ENCODE data around the gene SLC25A53. TPM values are rescaled to one million over a fixed set of nuclear protein-coding genes. Genes with fewer than 3 reads are reported as not detected.

Gene SLC25A53
- total and polyA plus RNA-seq, 2 of the 4 experiments (the other 2 are of a cell fraction) = 3.7 to 5.9 TPM

GRCh38 chrX:104084534-104085277, 72.1 kb downstream of the SLC25A53 start:
- dilution Hi-C loops (cut with HindIII; ENCODE audit: low sequenced_read_pairs, unreplicated experiment) (no loop called here), intact Hi-C loops (cut with micrococcal nuclease) (no loop called here), in situ Hi-C loops (cut with MboI; ENCODE audit: low sequenced_read_pairs) (no loop called here)
- ATAC-seq (ENCODE audit: low read depth) (no peak), DNase-seq (no peak)
- Histone ChIP-seq H3K14ac (replicated peaks; ENCODE audit: low read depth, low read length) (no peak overlapping the region), H4K5ac (ENCODE audit: low read depth, low read length) (no peak overlapping the region), H2AK5ac (ENCODE audit: low read depth, low read length) (no peak overlapping the region), H3K4me1 (ENCODE audit: control insufficient read depth, insufficient read depth, low read length) (no peaks in the 10 kb centered on the region), H3K27ac (ENCODE audit: insufficient read depth, low read length) (no peak overlapping the region), H2AFZ (replicated peaks; ENCODE audit: low read length, poor library complexity) (no peak overlapping the region), H2BK20ac (ENCODE audit: low read depth, low read length) (no peak overlapping the region), H4K8ac (ENCODE audit: low read depth in 2 of 2, low read length in 2 of 2) (no peak overlapping the region), H3K9me3 (ENCODE audit: control insufficient read depth, insufficient read depth, low read length) (no peaks in the 10 kb centered on the region), H3K23ac (ENCODE audit: low read depth, low read length) (no peak overlapping the region), H2AK9ac (replicated peaks; ENCODE audit: low read depth, low read length, poor library complexity) (no peak overlapping the region), H4K20me1 (ENCODE audit: insufficient read depth, low read length) (no peaks in the 10 kb centered on the region), H2BK15ac (ENCODE audit: low read depth, low read length) (no peak overlapping the region), H2BK5ac (ENCODE audit: low read depth, low read length, poor library complexity, severe bottlenecking) (no peak overlapping the region), H2BK120ac (ENCODE audit: low read depth, low read length) (no peak overlapping the region), H3K27me3 (ENCODE audit: control insufficient read depth, insufficient read depth, low read length) (peaks cover 2% of the 10 kb centered on the region), H3K9ac (ENCODE audit: low read depth, low read length) (no peak overlapping the region), H3K4me2 (ENCODE audit: low read depth, low read length) (no peak overlapping the region), H3K4ac (ENCODE audit: low read depth, low read length) (no peak overlapping the region), H3K36me3 (ENCODE audit: control insufficient read depth, insufficient read depth, low read length) (no peaks in the 10 kb centered on the region), H3K79me1 (ENCODE audit: low read depth in 1 of 2, low read length in 2 of 2) (no peaks in the 10 kb centered on the region), H3K18ac (ENCODE audit: low read depth, low read length) (no peak overlapping the region), H4K91ac (ENCODE audit: insufficient read depth, low read depth, low read length) (no peak overlapping the region), H3K4me3 (ENCODE audit: insufficient read depth, low read depth, low read length) (no peak overlapping the region), H3K9me1 (ENCODE audit: insufficient read depth, low read length) (no peaks in the 10 kb centered on the region), H3K56ac (ENCODE audit: extremely low read depth, insufficient read depth, low read length) (no peak overlapping the region)
- TF ChIP-seq RAD21 (IDR thresholded peaks at IDR 0.05; ENCODE audit: low read length) (no peak), MXI1 (IDR thresholded peaks at IDR 0.05; ENCODE audit: borderline replicate concordance, low read depth, low read length) (no peak), MAZ (IDR thresholded peaks at IDR 0.05; ENCODE audit: borderline replicate concordance, low read depth, low read length) (no peak), CEBPB (IDR thresholded peaks at IDR 0.05; ENCODE audit: low read depth, low read length) (no peak), NFE2L2 (IDR thresholded peaks at IDR 0.05; ENCODE audit: low read depth, low read length) (no peak), POLR2A (IDR thresholded peaks at IDR 0.05; ENCODE audit: low read depth, low read length) (no peak), CTCF (conservative IDR thresholded peaks at IDR 0.05; ENCODE audit: low read depth, low read length) (no peak), RFX5 (IDR thresholded peaks at IDR 0.05; ENCODE audit: low read depth, low read length) (no peak), MAFK (IDR thresholded peaks at IDR 0.05; ENCODE audit: low read depth, low read length) (no peak), RCOR1 (IDR thresholded peaks at IDR 0.05; ENCODE audit: insufficient replicate concordance, low read length) (no peak), CHD1 (IDR thresholded peaks at IDR 0.05; ENCODE audit: low read depth, low read length) (no peak), FOS (IDR thresholded peaks at IDR 0.05; ENCODE audit: low read depth, low read length) (no peak), SMC3 (IDR thresholded peaks at IDR 0.05; ENCODE audit: low read depth, low read length) (no peak)
- TF ChIP-seq, protein P1, sequence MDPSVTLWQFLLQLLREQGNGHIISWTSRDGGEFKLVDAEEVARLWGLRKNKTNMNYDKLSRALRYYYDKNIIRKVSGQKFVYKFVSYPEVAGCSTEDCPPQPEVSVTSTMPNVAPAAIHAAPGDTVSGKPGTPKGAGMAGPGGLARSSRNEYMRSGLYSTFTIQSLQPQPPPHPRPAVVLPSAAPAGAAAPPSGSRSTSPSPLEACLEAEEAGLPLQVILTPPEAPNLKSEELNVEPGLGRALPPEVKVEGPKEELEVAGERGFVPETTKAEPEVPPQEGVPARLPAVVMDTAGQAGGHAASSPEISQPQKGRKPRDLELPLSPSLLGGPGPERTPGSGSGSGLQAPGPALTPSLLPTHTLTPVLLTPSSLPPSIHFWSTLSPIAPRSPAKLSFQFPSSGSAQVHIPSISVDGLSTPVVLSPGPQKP (IDR thresholded peaks at IDR 0.05; ENCODE audit: borderline replicate concordance, low read depth, low read length) = no peak
- no TSS peak for BruUV-seq (replicated peaks)
- ChIA-PET POLR2A (ENCODE audit: unreplicated experiment) (no interaction called here), CTCF (no interaction called here)
- no CpG with 5 or more reads among the region's 5 CpGs for WGBS, 2 experiments (ENCODE audit: extremely low coverage in 2 of 2, insufficient read length in 1 of 2)

Data from IMR-90 (cell line).